Glutamatergic neuron (in vitro differentiated cells): ENCODE data around the gene UCK1. TPM values are rescaled to one million over a fixed set of nuclear protein-coding genes. Genes with fewer than 3 reads are reported as not detected.

Source experiments
- DNase-seq: peaks from one replicate; pipeline ENCODE4 v3.0.0; 2022
- H3K27ac Mint-ChIP-seq: one replicate; pipeline ENCODE4 v1.8.0; 2020; ENCODE audit warnings: mild to moderate bottlenecking, mixed read lengths, inconsistent platforms; ENCODE audit not compliant: unreplicated experiment
- H3K27me3 Mint-ChIP-seq: one replicate; pipeline ENCODE4 v1.8.0; 2020; ENCODE audit warnings: mild to moderate bottlenecking, moderate library complexity, mixed read lengths, inconsistent platforms; ENCODE audit not compliant: unreplicated experiment
- H3K36me3 Mint-ChIP-seq: one replicate; pipeline ENCODE4 v1.8.0; 2020; ENCODE audit warnings: mild to moderate bottlenecking, mixed read lengths, inconsistent platforms; ENCODE audit not compliant: unreplicated experiment
- H3K4me1 Mint-ChIP-seq: one replicate; pipeline ENCODE4 v1.8.0; 2020; ENCODE audit warnings: mild to moderate bottlenecking, low read depth, mixed read lengths, inconsistent platforms; ENCODE audit not compliant: unreplicated experiment
- H3K4me3 Mint-ChIP-seq: one replicate; pipeline ENCODE4 v1.8.0; 2020; ENCODE audit warnings: mild to moderate bottlenecking, mixed read lengths, inconsistent platforms; ENCODE audit not compliant: unreplicated experiment
- H3K9me3 Mint-ChIP-seq: one replicate; pipeline ENCODE4 v1.8.0; 2020; ENCODE audit warnings: mild to moderate bottlenecking, moderate library complexity, mixed read lengths, inconsistent platforms; ENCODE audit not compliant: unreplicated experiment
- CTCF ChIP-seq: fragments of 200-600 bp; sonication (generic); IDR thresholded peaks from one replicate; pipeline ENCODE4 v1.5.0; 2021; ENCODE audit not compliant: partially characterized antibody, unreplicated experiment
- total RNA-seq: library from RNA; stranded (reverse); fragmentation: NEBNext Ultra II Directional; extraction: Animal tissue kit (Norgen Biotek cat#: 25700); gene quantifications from one replicate; pipeline ENCODE4 v1.2.1, GENCODE V29; 2021; ENCODE audit not compliant: unreplicated experiment

Gene UCK1
- total RNA-seq, 1 donor from 2014 or later = 24.8 TPM

GRCh38 chr9:131484560-131485185 is 46.4 kb downstream of the UCK1 start:
- H3K9me3 Mint-ChIP-seq = peaks cover 38% of the 10 kb centered on the region
- H3K36me3 Mint-ChIP-seq = no peaks in the 10 kb centered on the region
- no peak for DNase-seq
- no peak overlapping the region for H3K4me3 Mint-ChIP-seq
- TF ChIP-seq CTCF = no peak
- peaks cover 46% of the 10 kb centered on the region for H3K4me1 Mint-ChIP-seq
- peaks cover 31% of the 10 kb centered on the region for H3K27me3 Mint-ChIP-seq
- peak overlapping the region; percentile 56 for H3K27ac Mint-ChIP-seq

GRCh38 chr9:131484051-131484445 is 47.0 kb downstream of the UCK1 start:
- Mint-ChIP-seq H3K27ac (peak overlapping the region; percentile 59), H3K36me3 (no peaks in the 10 kb centered on the region), H3K27me3 (peaks cover 29% of the 10 kb centered on the region), H3K4me3 (no peak overlapping the region), H3K9me3 (peaks cover 37% of the 10 kb centered on the region), H3K4me1 (peaks cover 46% of the 10 kb centered on the region)
- TF ChIP-seq CTCF = no peak
- DNase-seq = no peak

GRCh38 chr9:131483319-131484050 is 47.6 kb downstream of the UCK1 start:
- peaks cover 37% of the 10 kb centered on the region for H3K9me3 Mint-ChIP-seq
- peak overlapping the region; percentile 59 for H3K27ac Mint-ChIP-seq
- H3K4me3 Mint-ChIP-seq = peak overlapping the region; percentile 16
- no peaks in the 10 kb centered on the region for H3K36me3 Mint-ChIP-seq
- no peak for DNase-seq
- H3K4me1 Mint-ChIP-seq = peaks cover 44% of the 10 kb centered on the region
- no peak for TF ChIP-seq CTCF
- peaks cover 29% of the 10 kb centered on the region for H3K27me3 Mint-ChIP-seq

GRCh38 chr9:131482343-131483006 is 48.6 kb downstream of the UCK1 start:
- TF ChIP-seq CTCF = no peak
- Mint-ChIP-seq H3K9me3 (peaks cover 35% of the 10 kb centered on the region), H3K4me1 (peaks cover 37% of the 10 kb centered on the region), H3K4me3 (peak overlapping the region; percentile 16), H3K27ac (peak overlapping the region; percentile 59), H3K36me3 (no peaks in the 10 kb centered on the region), H3K27me3 (peaks cover 33% of the 10 kb centered on the region)
- DNase-seq = no peak
